ENCODE data around the gene SULT1E1.

Gene SULT1E1

GRCh38 chr4:69860052-69860451, at the start of gene SULT1E1:
TSS of gene SULT1E1 (minus strand) at chr4:69860145. CDS start at chr4:69857644, 2,501 bp downstream.
- no peak for TF ChIP-seq CTCF (IDR thresholded peaks at IDR 0.05; ENCODE audit: low read depth, low read length)

GRCh38 chr4:69909195-69909594, 49.2 kb upstream of the SULT1E1 start:
- H3K4me3 ChIP-seq (ENCODE audit: low read depth, low read length) = no peak overlapping the region
- TF ChIP-seq CTCF (IDR thresholded peaks at IDR 0.05; ENCODE audit: low read depth, low read length) = no peak

More at GRCh38 chr4:69860052-69860451, at the start of gene SULT1E1:
- H3K4me3 ChIP-seq (ENCODE audit: low read depth, low read length) = no peak within 1 kb of the TSS

- H3K4me3 ChIP-seq (ENCODE audit: low read depth, low read length) = no peak overlapping the region
- no peak for TF ChIP-seq CTCF (IDR thresholded peaks at IDR 0.05; ENCODE audit: low read depth, low read length)
Measured at GRCh38 chr4:69907151-69907550, 47.2 kb upstream of the SULT1E1 start.

GRCh38 chr4:69896530-69897116, 36.7 kb upstream of the SULT1E1 start:
- TF ChIP-seq CTCF (IDR thresholded peaks at IDR 0.05; ENCODE audit: low read depth, low read length) = no peak

GRCh38 chr4:69894721-69895120, 34.8 kb upstream of the SULT1E1 start:
- no peak overlapping the region for H3K4me3 ChIP-seq (ENCODE audit: low read depth, low read length)
- TF ChIP-seq CTCF (IDR thresholded peaks at IDR 0.05; ENCODE audit: low read depth, low read length) = no peak

More at GRCh38 chr4:69896530-69897116, 36.7 kb upstream of the SULT1E1 start:
- H3K4me3 ChIP-seq (ENCODE audit: low read depth, low read length) = no peak overlapping the region

GRCh38 chr4:69894186-69894585, 34.2 kb upstream of the SULT1E1 start:
- TF ChIP-seq CTCF (IDR thresholded peaks at IDR 0.05; ENCODE audit: low read depth, low read length) = no peak
- H3K4me3 ChIP-seq (ENCODE audit: low read depth, low read length) = no peak overlapping the region

- H3K4me3 ChIP-seq (ENCODE audit: low read depth, low read length) = no peak overlapping the region
Measured at GRCh38 chr4:69888336-69888735, 28.4 kb upstream of the SULT1E1 start.

More at GRCh38 chr4:69888336-69888735, 28.4 kb upstream of the SULT1E1 start:
- no peak for TF ChIP-seq CTCF (IDR thresholded peaks at IDR 0.05; ENCODE audit: low read depth, low read length)

Data from WI38 (cell line).